ENCODE measurements around the gene CCDC7. TPM values are rescaled to one million over a fixed set of nuclear protein-coding genes. Genes with fewer than 3 reads are reported as not detected.
"Not testable (repeated sequence)": the region's sequence is repeated elsewhere in the genome, so short reads cannot be mapped to it uniquely, and the experiment has no call there.

The CCDC7 gene
- total RNA-seq, 1 donor from 2014 or later = 9.0 TPM

DNA sequence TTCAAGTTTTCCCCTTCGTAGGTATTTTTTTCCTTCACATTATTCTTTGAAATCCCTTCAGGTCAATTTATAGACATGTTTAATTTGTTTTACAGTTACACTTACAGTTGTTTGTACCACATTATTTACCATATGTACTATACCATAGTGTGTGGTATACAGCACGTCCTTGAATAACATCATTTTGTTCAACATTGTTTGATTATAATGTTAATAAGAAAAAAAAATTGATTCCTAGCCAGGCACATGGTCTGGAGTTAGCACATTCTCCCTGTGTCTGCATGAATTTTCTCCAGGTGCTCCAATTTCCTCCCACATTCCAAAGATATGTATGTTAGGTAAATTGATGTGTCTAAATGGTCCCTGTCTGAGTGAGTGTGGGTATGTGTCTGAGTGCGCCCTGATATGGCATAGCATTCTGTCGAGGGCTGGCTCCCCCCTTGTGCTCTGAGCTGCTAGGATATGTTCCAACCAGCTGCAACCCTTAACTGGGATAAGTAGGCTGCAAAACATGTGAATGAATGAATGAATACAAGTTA lies 247.6 kb downstream of the CCDC7 start:
- Mint-ChIP-seq H3K4me3 (no peak overlapping the region), H3K9me3 (peaks cover 4% of the 10 kb centered on the region), H3K27me3 (no peaks in the 10 kb centered on the region), H3K36me3 (no peaks in the 10 kb centered on the region), H3K4me1 (ENCODE audit: unreplicated experiment) (no peaks in the 10 kb centered on the region), H3K27ac (no peak overlapping the region)
- no peak for DNase-seq (ENCODE audit: extremely low spot score, unreplicated experiment)
- TF ChIP-seq, protein P1, sequence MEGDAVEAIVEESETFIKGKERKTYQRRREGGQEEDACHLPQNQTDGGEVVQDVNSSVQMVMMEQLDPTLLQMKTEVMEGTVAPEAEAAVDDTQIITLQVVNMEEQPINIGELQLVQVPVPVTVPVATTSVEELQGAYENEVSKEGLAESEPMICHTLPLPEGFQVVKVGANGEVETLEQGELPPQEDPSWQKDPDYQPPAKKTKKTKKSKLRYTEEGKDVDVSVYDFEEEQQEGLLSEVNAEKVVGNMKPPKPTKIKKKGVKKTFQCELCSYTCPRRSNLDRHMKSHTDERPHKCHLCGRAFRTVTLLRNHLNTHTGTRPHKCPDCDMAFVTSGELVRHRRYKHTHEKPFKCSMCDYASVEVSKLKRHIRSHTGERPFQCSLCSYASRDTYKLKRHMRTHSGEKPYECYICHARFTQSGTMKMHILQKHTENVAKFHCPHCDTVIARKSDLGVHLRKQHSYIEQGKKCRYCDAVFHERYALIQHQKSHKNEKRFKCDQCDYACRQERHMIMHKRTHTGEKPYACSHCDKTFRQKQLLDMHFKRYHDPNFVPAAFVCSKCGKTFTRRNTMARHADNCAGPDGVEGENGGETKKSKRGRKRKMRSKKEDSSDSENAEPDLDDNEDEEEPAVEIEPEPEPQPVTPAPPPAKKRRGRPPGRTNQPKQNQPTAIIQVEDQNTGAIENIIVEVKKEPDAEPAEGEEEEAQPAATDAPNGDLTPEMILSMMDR (conservative IDR thresholded peaks at IDR 0.05) = no peak

DNA sequence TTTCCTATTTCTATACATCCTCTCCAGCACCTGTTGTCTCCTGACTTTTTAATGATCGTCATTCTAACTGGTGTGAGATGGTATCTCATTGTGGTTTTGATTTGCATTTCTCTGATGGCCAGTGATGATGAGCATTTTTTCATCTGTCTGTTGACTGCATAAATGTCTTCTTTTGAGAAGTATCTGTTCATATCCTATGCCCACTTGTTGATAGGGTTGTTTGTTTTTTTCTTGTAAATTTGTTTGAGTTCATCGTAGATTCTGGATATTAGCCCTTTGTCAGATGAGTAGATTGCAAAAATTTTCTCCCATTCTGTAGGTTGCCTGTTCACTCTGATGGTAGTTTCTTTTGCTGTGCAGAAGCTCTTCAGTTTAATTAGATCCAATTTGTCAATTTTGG lies 253.7 kb downstream of the CCDC7 start:
- H3K4me1 Mint-ChIP-seq (ENCODE audit: unreplicated experiment); H3K9me3 Mint-ChIP-seq; H3K27ac Mint-ChIP-seq; DNase-seq (ENCODE audit: extremely low spot score, unreplicated experiment); H3K4me3 Mint-ChIP-seq; H3K27me3 Mint-ChIP-seq; H3K36me3 Mint-ChIP-seq: not testable (repeated sequence)

DNA sequence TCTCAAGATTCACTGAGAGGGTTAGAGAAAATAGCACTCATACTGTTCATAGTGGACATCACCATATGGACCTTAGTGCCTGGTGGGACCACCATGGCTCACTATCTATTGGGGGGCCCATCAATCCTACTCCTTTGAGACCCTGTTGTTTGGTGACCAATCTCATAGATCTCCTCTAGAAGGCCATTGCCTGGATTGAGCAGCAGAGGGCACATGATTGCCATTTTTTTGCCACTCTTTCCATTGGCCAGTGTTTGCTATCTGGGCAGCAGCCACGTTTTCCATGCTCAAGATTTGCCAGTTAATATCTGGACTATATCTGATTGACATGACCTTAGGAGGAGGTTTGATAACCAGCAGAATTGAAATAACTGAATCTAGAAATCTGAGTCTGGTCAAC lies 267.6 kb downstream of the CCDC7 start:
- Mint-ChIP-seq H3K9me3 (no peaks in the 10 kb centered on the region), H3K36me3 (no peaks in the 10 kb centered on the region), H3K4me3 (no peak overlapping the region), H3K27me3 (no peaks in the 10 kb centered on the region), H3K4me1 (ENCODE audit: unreplicated experiment) (no peaks in the 10 kb centered on the region), H3K27ac (no peak overlapping the region)
- DNase-seq (ENCODE audit: extremely low spot score, unreplicated experiment) = no peak
- TF ChIP-seq, protein P1 (conservative IDR thresholded peaks at IDR 0.05) = no peak

DNA sequence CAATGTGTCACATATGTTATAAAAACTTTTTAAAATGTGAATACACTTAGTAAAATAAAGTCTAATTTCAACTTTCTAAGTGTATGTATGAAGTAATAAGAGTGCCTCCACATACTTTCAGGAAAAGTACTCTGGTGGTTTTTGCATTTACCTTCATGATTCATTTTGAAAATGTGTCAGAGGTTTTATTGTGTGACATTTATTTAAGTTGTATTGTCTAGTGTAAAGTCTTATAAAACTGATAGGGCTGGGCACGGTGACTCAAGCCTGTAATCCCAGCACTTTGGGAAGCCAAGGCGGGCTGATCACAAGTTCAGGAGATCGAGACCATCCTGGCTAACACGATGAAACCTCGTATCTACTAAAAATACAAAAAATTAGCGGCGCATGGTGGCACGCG lies 285.6 kb downstream of the CCDC7 start:
- Mint-ChIP-seq H3K9me3 (no peaks in the 10 kb centered on the region), H3K36me3 (no peaks in the 10 kb centered on the region), H3K4me3 (no peak overlapping the region), H3K27ac (no peak overlapping the region), H3K4me1 (ENCODE audit: unreplicated experiment) (no peaks in the 10 kb centered on the region), H3K27me3 (no peaks in the 10 kb centered on the region)
- TF ChIP-seq, protein P1 (conservative IDR thresholded peaks at IDR 0.05) = no peak
- DNase-seq (ENCODE audit: extremely low spot score, unreplicated experiment) = no peak

DNA sequence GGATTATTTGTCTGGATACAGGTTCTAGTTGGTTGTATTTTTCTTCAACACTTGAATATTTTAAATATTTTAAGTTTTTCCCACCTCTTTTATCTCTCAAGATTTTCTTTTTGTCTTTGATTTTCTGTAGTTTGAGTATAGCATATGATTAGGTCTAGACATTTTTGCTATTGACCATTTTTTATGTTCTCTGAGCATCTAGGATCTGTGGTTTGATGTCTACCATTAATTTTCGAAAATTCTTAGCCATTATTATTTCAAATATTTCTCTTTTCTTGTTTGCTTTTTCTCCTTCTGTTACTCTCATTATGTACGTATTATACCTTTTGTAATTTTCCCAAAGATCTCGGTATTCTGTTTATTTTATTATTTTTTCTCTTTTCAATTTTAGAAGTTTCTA lies 293.0 kb downstream of the CCDC7 start:
- H3K4me3 Mint-ChIP-seq = no peak overlapping the region
- no peaks in the 10 kb centered on the region for H3K27me3 Mint-ChIP-seq
- TF ChIP-seq, protein P1 (conservative IDR thresholded peaks at IDR 0.05) = no peak
- H3K4me1 Mint-ChIP-seq (ENCODE audit: unreplicated experiment) = no peaks in the 10 kb centered on the region
- no peak for DNase-seq (ENCODE audit: extremely low spot score, unreplicated experiment)
- H3K27ac Mint-ChIP-seq = no peak overlapping the region
- no peaks in the 10 kb centered on the region for H3K36me3 Mint-ChIP-seq
- H3K9me3 Mint-ChIP-seq = no peaks in the 10 kb centered on the region

DNA sequence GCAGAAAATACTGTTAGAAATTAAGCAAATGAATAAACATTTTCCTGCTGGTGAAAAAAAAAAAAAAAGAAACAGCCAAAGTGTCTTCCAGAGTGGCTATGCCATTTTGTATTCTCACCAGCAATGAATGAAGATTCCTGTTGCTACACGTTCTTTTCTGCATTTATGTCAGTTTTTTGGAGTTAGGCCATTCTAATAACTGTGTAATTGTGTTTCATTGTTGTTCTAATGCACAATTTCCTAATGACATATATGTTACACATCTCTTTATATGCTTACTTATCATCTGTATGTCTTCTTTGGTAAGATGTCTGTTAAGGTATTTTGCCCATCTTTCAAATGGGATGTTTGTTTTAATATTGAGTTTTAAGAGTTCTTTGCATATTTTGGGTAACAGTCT lies 298.4 kb downstream of the CCDC7 start:
- H3K36me3 Mint-ChIP-seq = no peaks in the 10 kb centered on the region
- no peak overlapping the region for H3K27ac Mint-ChIP-seq
- TF ChIP-seq, protein P1 (conservative IDR thresholded peaks at IDR 0.05) = no peak
- no peak overlapping the region for H3K4me3 Mint-ChIP-seq
- no peaks in the 10 kb centered on the region for H3K27me3 Mint-ChIP-seq
- H3K9me3 Mint-ChIP-seq = peaks cover 5% of the 10 kb centered on the region
- H3K4me1 Mint-ChIP-seq (ENCODE audit: unreplicated experiment) = no peaks in the 10 kb centered on the region
- DNase-seq (ENCODE audit: extremely low spot score, unreplicated experiment) = no peak
